Measurements from ENCODE around the gene PCDHA11. TPM values are rescaled to one million over a fixed set of nuclear protein-coding genes. Genes with fewer than 3 reads are reported as not detected.

The PCDHA11 gene
- total RNA-seq, 2 experiments from 2014 or later: not detected

GRCh38 chr5:140916325-140916724 is 47.6 kb downstream of the PCDHA11 start:
- Mint-ChIP-seq H3K36me3 (no peaks in the 10 kb centered on the region), H3K9me3 (peaks cover 2% of the 10 kb centered on the region), H3K4me3 (no peak overlapping the region), H3K4me1 (ENCODE audit: low read depth) (no peaks in the 10 kb centered on the region), H3K27ac (no peak overlapping the region), H3K27me3 (peaks cover 7% of the 10 kb centered on the region)
- no peak for DNase-seq
- ChIA-PET CTCF (no interaction called here), POLR2A (no interaction called here)
- intact Hi-C loops (cut with micrococcal nuclease): no loop called here

Other genes starting within 250 kb of the PCDHA11 start
- under 1 TPM; 0.39 to 0.62 TPM for gene CD14, start 235.8 kb upstream of the PCDHA11 start, total RNA-seq
- 10 to 100 TPM; 33.7 to 33.8 TPM for gene TMCO6, start 229.5 kb upstream of the PCDHA11 start, total RNA-seq
- 10 to 100 TPM; 63.8 to 69.4 TPM for gene NDUFA2, start 221.3 kb upstream of the PCDHA11 start, total RNA-seq
- 100 to 1,000 TPM; 103 to 104 TPM for gene IK, start 221.1 kb upstream of the PCDHA11 start, total RNA-seq
- gene WDR55, start 204.1 kb upstream of the PCDHA11 start, total RNA-seq: 10 to 100 TPM; 30.4 to 32.1 TPM
- gene DND1, start 195.4 kb upstream of the PCDHA11 start, total RNA-seq: 1 to 10 TPM; 2.3 to 2.5 TPM
- 10 to 100 TPM; 91.1 to 91.7 TPM for gene HARS1, start 177.6 kb upstream of the PCDHA11 start, total RNA-seq
- 10 to 100 TPM; 26.9 to 28.9 TPM for gene HARS2, start 177.5 kb upstream of the PCDHA11 start, total RNA-seq
- 10 to 100 TPM; 51.4 to 53.4 TPM for gene ZMAT2, start 168.5 kb upstream of the PCDHA11 start, total RNA-seq
- gene PCDHA1, start 82.8 kb upstream of the PCDHA11 start, total RNA-seq: not detected
- not detected for gene PCDHA2, start 74.1 kb upstream of the PCDHA11 start, total RNA-seq
- not detected for gene PCDHA3, start 67.9 kb upstream of the PCDHA11 start, total RNA-seq
- not detected for gene PCDHA4, start 61.9 kb upstream of the PCDHA11 start, total RNA-seq
- not detected for gene PCDHA5, start 47.3 kb upstream of the PCDHA11 start, total RNA-seq
- gene PCDHA6, start 41.0 kb upstream of the PCDHA11 start, total RNA-seq: not detected
- not detected for gene PCDHA7, start 34.7 kb upstream of the PCDHA11 start, total RNA-seq
- not detected for gene PCDHA8, start 27.8 kb upstream of the PCDHA11 start, total RNA-seq
- gene PCDHA9, start 20.6 kb upstream of the PCDHA11 start, total RNA-seq: not detected
- gene PCDHA10, start 13.1 kb upstream of the PCDHA11 start, total RNA-seq: not detected
- gene PCDHA12, start 6.4 kb downstream of the PCDHA11 start, total RNA-seq: not detected
- not detected for gene PCDHA13, start 13.2 kb downstream of the PCDHA11 start, total RNA-seq
- not detected for gene PCDHAC1, start 57.3 kb downstream of the PCDHA11 start, total RNA-seq
- gene PCDHAC2, start 97.5 kb downstream of the PCDHA11 start, total RNA-seq: not detected
- gene PCDHB1, start 182.4 kb downstream of the PCDHA11 start, total RNA-seq: not detected
- gene PCDHB2, start 225.7 kb downstream of the PCDHA11 start, total RNA-seq: under 1 TPM in 1 of 2 experiments, not detected in 1; 0.17 TPM
- not detected for gene PCDHB3, start 231.5 kb downstream of the PCDHA11 start, total RNA-seq